GM21528 (cell line): ENCODE data around the gene CD58.
A peak's percentile ranks its signal among the peaks of the same experiment; 100 is the strongest.
"Not testable (repeated sequence)": the region's sequence is repeated elsewhere in the genome, so short reads cannot be mapped to it uniquely, and the experiment has no call there.

Experiments
- ATAC-seq: cut with Tn5 transposase; IDR thresholded peaks from one replicate; pipeline ENCODE4 v1.9.1; 2021; ENCODE audit warnings: mild to moderate bottlenecking, moderate library complexity; ENCODE audit not compliant: unreplicated experiment, low FRiP score

CD58 gene, protein sequence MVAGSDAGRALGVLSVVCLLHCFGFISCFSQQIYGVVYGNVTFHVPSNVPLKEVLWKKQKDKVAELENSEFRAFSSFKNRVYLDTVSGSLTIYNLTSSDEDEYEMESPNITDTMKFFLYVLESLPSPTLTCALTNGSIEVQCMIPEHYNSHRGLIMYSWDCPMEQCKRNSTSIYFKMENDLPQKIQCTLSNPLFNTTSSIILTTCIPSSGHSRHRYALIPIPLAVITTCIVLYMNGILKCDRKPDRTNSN

DNA sequence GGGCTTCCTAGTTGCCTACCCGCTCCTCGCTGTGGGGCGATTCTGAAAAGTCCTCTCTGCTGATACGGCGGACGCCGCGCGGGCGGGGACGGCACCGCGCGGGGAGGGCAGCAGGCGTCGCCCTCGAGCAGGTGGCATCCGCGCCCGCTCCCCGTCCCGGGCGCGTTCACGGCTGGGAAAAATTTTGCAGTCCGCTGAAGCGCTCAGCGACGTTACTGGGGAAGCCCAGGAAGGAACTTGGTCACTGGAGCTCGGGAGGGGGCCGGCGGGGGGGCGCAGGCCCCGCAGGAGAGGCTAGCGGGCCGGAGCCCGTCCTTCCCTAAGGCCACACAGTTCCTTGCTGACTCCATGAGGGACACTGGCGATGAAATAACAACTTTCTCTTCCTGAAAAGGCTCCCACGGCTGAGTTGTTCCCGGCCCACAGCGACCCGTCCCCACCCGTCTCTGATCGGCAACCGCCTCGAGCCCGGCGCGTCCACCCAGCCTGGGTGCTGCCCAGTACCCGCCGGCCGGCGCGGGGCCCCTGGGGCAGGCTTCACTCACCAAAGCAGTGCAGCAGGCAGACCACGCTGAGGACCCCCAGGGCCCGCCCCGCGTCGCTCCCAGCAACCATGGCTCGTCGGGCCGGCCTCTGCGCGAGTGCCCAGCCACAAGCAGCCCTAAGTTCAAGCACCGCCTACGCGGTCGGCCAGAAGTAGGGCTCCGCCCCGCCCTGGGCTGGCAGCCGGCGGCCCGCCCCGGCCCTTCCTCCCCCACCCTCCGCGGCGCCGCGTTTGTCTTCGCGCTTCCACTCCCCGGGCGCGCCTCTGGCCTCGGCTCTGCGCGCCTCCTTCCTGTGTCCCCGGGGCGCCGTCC, at the start of gene CD58:
Gene CD58, minus strand, starts transcription at position 669 of the 857 bp plus-strand sequence. Its CDS starts 54 bp downstream, at position 615.
- peak; percentile 66 for ATAC-seq

DNA sequence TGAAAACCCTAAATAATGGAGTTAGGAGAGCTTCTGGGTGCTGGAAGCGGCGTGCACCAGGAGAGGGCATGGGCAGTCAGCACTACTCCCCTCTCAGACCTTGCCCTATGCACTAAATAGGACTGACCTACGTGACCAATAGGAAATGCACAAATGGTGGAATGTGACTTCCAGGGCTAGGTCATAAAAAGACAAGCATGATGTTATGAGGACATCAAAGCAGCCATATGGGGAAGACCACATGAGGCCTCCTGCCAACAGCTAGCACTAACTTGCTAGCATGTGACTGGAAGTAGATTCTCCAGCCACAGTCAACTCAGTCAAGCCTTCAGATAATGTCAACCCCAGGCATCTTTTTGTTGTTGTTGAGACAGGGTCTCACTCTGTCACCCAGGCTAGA, 49.6 kb upstream of the CD58 start:
- not testable (repeated sequence) for ATAC-seq

DNA sequence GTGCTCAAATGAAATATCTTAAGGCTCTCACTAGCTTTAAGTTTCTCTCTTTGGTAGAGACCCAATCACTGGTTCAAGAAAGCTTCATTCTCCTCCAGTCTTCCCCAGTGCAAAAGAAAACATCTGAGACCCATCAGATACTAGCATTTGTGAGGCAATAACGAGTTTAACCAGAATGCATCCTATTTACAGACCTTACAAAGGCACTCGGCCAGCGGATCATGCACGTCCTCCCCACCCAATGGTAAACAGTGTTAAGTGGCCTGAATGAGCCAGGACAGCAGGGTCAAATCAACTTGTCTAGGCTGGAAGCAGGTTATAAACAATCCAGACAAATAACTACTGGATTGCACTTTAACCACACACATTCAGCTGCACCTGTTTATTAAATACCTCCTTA, 48.3 kb upstream of the CD58 start:
- ATAC-seq = not testable (repeated sequence)

DNA sequence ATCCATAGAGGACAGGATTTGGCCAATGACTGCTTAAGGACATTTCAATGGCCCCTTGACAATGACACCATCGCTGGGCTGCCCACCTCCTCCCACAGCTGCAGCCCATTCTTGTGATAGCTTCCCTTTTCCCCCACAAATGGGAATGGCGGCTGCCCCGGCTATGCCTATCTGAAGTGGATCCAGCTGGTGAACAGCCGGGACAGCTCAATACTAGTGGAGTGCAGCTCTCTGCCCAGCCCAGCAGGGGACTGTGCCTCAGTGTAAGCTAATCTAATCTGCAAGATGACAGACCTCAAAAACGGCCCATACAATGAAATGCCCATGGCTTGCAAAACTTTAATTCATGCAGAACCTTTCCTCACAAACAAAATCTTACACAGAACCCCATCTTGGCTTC, 47.0 kb upstream of the CD58 start:
- not testable (repeated sequence) for ATAC-seq

DNA sequence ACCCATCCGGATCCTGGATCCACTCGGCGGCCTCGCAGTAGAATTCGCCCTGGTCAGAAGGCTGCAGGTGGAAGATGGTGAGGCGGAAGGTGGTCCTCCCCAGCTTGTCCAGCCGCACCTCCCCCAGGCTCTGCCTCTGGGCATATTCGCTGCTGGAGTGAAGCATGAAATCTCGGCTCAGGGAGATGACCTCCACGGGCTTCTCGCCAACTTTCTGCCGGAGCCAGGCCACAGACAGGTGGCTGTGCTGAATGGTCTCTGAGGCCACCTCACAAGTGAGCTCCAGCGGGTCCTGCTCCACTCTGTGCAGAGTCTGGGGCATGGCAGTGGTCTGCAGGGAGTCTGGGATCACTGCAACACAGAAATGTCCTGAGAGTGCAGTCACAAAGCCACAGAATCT, 43.0 kb upstream of the CD58 start:
- ATAC-seq = not testable (repeated sequence)

DNA sequence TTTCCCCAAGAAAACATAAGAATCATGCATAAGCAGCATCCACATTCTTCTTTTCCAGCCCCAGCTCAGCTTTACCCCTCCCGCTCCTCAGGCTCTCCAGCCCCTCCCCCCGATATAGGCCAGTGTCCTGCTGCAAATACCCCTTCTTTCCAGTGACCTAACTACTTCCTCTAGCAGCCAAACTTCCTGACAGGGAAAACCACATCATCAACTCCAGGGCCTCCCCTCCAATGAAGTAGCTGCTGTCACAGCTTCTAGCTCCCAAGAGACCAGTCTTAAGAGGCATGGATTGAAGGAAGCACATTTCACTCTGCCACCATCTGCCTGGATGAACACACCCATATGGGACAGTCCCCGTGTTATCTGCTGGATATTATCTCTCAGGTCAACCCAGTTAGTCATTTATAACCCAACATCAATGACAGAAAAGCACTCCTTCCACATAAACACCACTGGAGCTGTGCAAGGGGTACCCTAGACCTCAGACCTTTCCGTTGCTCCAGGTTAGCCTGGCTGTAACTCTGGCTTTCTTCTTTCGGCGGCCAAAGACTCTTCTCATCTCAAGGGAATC, 39.1 kb upstream of the CD58 start:
- ATAC-seq = not testable (repeated sequence)

DNA sequence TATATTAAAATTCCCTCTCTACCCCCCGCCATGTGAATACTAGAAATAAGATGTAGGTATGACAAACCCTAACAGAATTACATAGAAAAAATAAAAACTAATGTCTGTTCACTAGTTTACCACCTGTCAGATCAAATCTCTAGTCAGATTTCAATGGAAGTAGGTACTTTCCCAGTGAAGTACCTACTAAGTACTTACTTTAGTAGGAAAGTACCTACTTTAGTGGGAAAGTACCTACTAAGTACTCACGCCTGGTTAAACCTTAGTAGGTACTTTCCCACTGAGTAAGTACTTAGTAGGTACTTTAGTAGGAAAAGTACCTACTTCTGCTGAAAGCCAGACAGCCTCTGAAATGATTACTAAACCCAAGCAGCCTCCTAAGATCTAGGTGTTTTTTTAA, 38.0 kb upstream of the CD58 start:
- ATAC-seq = not testable (repeated sequence)

DNA sequence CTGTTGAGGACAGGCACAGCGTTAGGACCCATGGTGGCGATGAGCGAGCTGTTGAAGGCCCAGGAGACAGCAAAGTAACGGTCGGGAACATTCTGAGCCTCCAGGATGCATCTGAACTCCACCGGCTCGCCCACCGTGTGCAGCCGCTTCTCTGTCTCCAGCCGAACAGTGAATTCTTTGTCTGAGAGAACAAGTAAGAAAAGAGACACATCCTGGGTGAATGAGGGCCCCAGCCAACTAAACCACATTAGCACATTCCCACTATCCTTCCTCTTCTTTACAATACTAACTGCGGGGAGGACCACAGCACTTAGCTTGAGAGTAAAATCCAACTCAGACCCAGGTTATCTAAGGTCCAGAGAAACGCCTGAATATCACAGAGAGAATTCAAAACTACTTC, 37.3 kb upstream of the CD58 start:
- ATAC-seq = not testable (repeated sequence)

DNA sequence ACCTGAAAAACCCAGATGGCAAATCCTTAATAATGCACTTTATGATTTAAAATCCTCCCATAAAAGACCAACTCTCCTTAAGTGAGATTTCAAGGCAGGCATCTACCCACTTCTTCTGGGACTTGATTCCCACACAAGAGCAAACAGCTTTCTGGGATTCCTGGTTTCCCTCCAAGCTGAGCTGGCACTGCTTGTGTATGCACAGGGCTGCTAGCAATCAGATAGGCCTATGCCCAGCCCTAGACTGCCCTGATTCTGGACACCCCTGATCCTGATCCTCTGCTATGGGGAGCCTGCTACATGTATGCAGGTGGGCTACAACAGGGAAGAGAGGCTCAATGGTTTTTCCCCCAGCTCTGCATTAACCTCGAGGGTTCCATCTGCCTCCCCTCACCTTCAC, 36.6 kb upstream of the CD58 start:
- ATAC-seq = not testable (repeated sequence)

DNA sequence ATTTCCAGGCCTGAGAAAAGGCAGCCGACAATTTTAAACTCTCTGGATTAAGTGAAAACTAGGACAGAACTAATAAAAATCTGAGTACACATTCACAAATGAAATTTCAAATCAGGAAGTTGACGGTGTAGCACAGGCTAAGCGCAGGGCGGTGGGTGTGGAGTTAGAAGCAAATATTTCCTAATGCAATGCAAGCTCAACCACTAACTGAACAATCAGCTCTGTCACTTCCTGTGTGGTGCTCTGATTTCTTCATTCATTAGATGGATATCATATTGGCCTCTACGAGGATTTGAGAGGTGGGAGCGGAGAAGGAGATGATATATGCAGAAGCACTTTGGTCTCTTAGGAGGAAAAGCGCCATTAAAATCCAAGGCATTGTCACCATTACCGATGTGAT, 35.2 kb upstream of the CD58 start:
- not testable (repeated sequence) for ATAC-seq

DNA sequence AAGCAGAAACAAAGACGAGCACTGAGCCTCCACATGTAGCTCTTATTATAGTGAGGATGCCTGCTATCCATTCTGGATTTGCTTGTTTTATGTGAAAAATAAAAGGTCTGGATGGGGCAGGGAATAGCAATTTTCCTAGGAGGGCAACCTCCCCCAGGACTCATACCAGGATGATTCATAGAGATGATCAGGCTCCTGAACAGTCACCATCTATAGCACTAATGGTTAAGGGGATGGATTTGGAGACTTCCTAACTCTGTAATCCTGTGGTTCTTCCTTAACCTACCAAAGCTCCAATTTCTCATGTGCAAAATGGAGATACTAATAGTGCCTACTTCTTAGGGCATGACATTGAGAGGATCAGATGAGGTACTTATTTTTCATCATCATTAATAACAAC, 34.5 kb upstream of the CD58 start:
- ATAC-seq = no peak

DNA sequence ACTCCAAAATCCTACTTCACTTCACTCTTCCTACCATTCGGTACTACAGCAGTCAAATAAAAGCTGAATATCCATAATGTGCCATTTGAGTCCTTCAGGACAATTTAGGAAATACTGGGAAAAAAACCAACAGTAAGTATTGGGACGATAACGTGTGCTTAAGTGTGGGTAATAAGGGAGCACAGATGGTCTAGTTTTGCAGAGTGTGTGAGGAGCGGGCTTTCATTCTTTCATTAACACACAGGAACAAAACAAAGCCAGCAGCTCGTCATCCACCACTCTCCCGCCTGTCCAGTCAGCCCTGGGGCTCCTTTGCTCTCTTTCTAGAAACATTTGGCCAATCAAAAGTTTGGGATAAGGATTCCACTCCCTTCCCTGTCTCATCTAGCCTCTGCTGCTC, 33.6 kb upstream of the CD58 start:
- not testable (repeated sequence) for ATAC-seq

DNA sequence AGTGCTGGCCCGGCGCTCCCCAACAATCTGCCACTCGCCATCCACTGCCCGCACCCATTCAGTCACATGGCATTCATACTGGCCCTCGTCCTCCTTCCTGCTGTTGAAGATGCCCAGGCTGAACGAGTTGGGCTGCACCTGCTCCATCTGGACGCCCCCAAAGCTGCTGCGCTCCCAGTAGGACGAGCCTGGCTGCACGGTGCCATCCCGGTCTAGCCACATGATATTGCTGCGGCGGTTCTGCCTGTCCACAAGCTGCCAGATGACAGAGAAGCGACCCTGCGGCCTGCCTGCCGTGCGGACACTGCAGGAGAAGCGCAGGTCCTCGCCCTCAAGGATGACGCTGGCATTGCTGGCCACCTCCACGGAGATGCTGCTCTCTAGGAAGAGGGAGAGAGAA, 32.8 kb upstream of the CD58 start:
- not testable (repeated sequence) for ATAC-seq

DNA sequence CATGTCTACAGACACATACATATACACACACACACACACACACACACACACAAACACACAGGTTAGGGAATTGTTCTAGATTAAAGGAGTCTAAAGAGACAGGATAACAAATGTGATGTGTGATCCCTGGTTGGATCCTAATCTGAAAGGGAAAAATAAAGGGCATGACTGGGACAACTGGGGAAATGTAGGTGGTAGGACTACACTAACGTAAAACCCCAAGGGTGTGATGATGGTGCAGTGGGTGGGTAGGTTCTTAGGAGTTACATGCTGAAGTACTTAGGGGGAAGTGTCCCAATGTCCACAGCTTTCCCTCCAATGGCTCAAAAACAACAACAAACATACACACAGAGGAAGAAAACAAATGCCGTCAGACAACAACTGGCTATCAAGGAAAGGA, 28.5 kb upstream of the CD58 start:
- ATAC-seq = not testable (repeated sequence)

DNA sequence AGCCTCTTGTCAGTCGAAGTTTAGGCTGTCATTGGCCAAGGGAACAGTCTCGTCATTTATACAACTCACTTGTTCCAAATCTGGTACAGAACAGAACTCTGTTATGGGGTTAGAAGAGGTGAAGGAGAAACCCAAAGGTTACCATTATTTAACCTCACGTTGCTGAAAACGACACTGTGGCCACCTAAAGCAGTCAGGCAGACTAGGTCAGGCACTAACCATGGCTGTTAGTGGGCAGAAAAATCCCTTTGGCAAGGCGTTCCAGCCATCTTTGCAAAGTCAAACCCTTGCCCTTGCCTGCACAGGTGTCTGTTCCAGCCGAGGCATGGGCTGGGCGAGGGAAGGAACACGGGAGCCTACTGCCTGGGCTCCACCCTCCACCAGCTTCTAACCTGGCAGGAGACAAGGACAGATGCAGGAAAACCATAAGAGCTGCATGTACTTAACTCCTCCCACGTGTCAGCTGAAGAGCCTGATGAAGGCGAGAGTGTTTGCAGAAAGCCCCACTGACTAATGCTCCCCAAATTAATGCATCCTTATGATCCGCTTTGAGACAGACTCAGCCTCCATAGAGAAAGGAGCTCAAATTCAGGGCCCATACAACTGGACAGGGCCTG, 27.7 kb upstream of the CD58 start:
- not testable (repeated sequence) for ATAC-seq

DNA sequence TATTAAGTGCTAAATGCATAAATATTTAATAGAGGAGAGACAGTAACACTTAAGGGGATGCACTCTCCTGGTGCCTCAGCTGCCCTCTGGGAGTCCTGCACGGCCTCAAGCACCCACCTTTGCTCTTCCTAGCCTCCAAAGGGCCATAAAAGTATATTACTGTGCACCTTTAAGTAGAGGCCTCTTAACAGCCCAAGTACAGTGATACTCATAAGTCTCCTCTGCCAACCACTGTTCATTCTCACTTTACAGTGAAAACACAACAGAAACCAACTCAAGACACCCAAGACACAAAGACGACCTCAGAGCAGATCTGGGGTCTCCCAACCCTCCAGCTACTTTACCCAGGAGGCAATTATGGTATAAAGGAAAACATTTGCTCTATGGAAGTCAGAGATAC, 26.6 kb upstream of the CD58 start:
- ATAC-seq = peak; percentile 65

DNA sequence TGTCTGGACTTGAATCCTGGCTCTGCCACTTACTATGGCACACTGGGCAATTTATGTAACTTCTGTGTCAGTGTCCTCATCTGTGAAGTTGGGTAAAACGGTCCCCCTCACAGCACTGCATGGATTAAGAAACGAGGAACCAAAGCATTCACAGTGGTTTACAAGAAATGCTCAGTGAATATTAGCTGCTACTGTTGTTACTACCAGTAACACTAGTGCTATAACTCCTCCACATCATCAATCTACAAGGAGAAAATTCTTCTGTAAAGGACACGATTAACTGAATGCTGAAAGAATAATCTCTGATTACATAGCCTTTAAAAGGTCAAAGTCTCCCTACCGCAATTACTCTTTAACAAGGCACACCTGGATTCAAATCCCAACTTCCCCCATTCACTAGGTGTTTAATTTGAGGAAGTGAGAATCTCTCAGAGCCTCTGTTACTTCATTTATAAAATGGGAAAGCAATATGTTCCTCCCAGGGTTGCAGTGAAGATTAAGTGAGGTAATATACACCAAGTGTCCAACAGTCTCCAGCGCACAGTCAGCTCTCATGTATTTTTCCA, 26.0 kb upstream of the CD58 start:
- ATAC-seq = not testable (repeated sequence)

DNA sequence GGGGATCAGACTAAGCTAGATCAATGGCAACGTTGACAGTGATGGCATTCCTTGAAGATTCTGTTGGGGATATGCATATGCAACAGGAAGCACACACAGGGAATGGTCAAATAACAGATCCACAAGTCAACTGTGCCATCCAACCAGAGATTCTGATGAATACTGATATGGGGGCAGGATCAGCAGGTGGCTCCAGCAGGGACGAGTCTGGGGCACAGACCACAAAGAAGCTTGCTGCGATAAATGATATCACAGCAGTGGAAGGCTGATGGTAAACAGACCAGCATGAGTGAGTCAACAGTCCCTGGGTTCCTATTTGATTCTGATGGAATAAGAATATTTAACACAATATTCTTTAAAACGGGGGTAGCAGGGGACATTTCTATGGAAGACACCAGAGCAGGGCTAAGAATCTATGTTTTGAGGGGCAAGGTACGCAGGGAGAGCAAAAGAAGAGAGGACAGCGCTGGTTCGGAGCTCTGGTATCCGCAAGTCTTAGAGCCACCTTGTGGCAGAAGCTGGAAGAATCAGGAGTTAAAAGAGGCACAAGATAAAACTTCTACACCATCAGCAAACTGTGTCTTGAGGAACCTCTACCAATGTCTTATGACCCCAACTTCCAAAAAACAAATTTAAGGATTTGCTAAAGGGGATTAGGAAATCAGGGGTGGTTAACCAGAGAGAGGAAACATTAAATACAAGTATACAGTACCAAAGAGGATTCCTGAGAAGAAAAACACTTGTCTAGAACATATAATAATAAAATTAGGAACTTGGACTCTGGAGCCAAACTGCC, 25.3 kb upstream of the CD58 start:
- ATAC-seq = peak; percentile 64

DNA sequence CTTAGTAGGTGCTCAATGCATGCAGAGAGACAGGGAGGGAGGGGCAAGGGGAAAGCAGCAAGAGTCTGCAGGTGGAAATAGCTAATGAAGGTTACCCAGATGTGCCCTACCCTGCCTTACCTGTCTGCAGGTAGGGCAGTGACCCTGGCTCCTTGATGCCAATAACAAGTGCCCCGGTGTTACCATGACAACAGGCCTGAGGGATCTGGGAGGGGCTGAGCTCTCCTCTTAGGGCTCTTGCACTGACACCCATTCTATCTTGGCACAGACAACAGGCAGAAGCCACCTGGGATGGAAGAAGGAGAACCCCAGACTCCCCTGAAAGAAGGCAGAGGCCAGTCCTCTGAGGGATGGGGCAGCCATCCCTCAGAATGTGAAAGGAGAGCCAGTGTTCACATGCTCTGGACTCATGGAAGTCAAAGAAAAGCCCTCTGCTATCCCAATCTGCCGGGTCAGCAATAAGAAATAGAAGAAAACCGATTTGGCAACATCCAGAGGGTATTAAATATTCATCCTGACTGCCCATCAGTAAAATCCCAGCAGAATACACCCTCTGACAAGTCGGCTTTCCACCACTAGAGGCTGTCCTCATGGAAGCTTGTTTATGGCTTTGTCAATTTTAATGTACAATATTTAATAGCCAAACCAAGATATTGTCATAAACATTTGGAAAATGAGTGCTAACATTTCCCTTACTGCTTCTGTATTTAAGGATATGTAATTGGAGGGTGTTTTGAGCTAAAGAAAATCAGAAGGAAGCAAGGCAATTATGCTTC, 24.4 kb upstream of the CD58 start:
- ATAC-seq = not testable (repeated sequence)
